H9 (cell line): Measurements from ENCODE around the gene CAB39L. TPM values are rescaled to one million over a fixed set of nuclear protein-coding genes. Genes with fewer than 3 reads are reported as not detected.

Experiments
- DNase-seq: peaks from one replicate; pipeline ENCODE4 v3.0.0-alpha.2; 2017
- H2AFZ ChIP-seq: one replicate; pipeline ENCODE4 v1.6.1; 2013; ENCODE audit warnings: mild to moderate bottlenecking, low read length, control low read depth, moderate library complexity
- H2AK5ac ChIP-seq: 2 replicates; pipeline ENCODE4 v1.6.1; 2013; ENCODE audit warnings: low read length, control low read depth, mixed read lengths; ENCODE audit not compliant: insufficient read length
- H2BK120ac ChIP-seq: one replicate; pipeline ENCODE4 v1.6.1; 2013; ENCODE audit warnings: low read depth, mild to moderate bottlenecking, low read length, control low read depth, inconsistent platforms; ENCODE audit not compliant: poor library complexity, severe bottlenecking
- H2BK12ac ChIP-seq: 2 replicates; pipeline ENCODE4 v1.6.1; 2013; ENCODE audit warnings: low read length, control low read depth, mixed read lengths, low read depth; ENCODE audit not compliant: insufficient read length
- H2BK15ac ChIP-seq: 2 replicates; pipeline ENCODE4 v1.6.1; 2013; ENCODE audit warnings: low read depth, low read length, control low read depth
- H2BK20ac ChIP-seq: one replicate; pipeline ENCODE4 v1.6.1; 2013; ENCODE audit warnings: low read depth, mild to moderate bottlenecking, low read length, control low read depth, inconsistent platforms; ENCODE audit not compliant: poor library complexity, severe bottlenecking
- H2BK5ac ChIP-seq: 2 replicates; pipeline ENCODE4 v1.6.1; 2013; ENCODE audit warnings: low read length, control low read depth, mixed read lengths; ENCODE audit not compliant: insufficient read length
- H3K14ac ChIP-seq: 2 replicates; pipeline ENCODE4 v1.6.1; 2013; ENCODE audit warnings: low read length, control low read depth; ENCODE audit not compliant: insufficient read depth
- H3K18ac ChIP-seq: 2 replicates; pipeline ENCODE4 v1.6.1; 2013; ENCODE audit warnings: low read depth, mild to moderate bottlenecking, mixed read lengths, low read length, control low read depth; ENCODE audit not compliant: insufficient read length
- H3K23ac ChIP-seq: 2 replicates; pipeline ENCODE4 v1.6.1; 2013; ENCODE audit warnings: low read length, control low read depth, mixed read lengths, low read depth; ENCODE audit not compliant: insufficient read length
- H3K23me2 ChIP-seq: 2 replicates; pipeline ENCODE4 v1.6.1; 2013; ENCODE audit warnings: low read depth, mild to moderate bottlenecking, mixed read lengths, low read length, control low read depth; ENCODE audit not compliant: insufficient read length, poor library complexity, severe bottlenecking
- H3K27ac ChIP-seq: 2 replicates; pipeline ENCODE4 v1.5.1; 2013; ENCODE audit warnings: low read length, control low read depth, mixed read lengths, low read depth; ENCODE audit not compliant: insufficient read length
- H3K27me3 ChIP-seq: 2 replicates; pipeline ENCODE4 v1.6.1; 2013; ENCODE audit warnings: low read length, control low read depth, inconsistent platforms; ENCODE audit not compliant: insufficient read depth
- H3K4ac ChIP-seq: 2 replicates; pipeline ENCODE4 v1.6.1; 2013; ENCODE audit warnings: low read depth, mild to moderate bottlenecking, control low read depth, inconsistent platforms, low read length, moderate library complexity
- H3K4me1 ChIP-seq: 2 replicates; pipeline ENCODE4 v1.6.1; 2013; ENCODE audit warnings: low read length, control low read depth, inconsistent platforms; ENCODE audit not compliant: insufficient read depth
- H3K4me2 ChIP-seq: 2 replicates; pipeline ENCODE4 v1.6.1; 2013; ENCODE audit warnings: low read length, control low read depth, mixed read lengths; ENCODE audit not compliant: insufficient read length, insufficient read depth
- H3K56ac ChIP-seq: 2 replicates; pipeline ENCODE4 v1.6.1; 2013; ENCODE audit warnings: low read depth, mild to moderate bottlenecking, mixed read lengths, low read length, control low read depth; ENCODE audit not compliant: insufficient read length
- H3K79me1 ChIP-seq: 2 replicates; pipeline ENCODE4 v1.6.1; 2013; ENCODE audit warnings: low read depth, mild to moderate bottlenecking, moderate library complexity, low read length, control low read depth, inconsistent platforms; ENCODE audit not compliant: insufficient read depth, poor library complexity, severe bottlenecking
- H3K79me2 ChIP-seq: 2 replicates; pipeline ENCODE4 v1.6.1; 2013; ENCODE audit warnings: low read length, control low read depth, inconsistent platforms; ENCODE audit not compliant: insufficient read depth
- H3K9ac ChIP-seq: 2 replicates; pipeline ENCODE4 v1.6.1; 2013; ENCODE audit warnings: low read length, control low read depth, mixed read lengths; ENCODE audit not compliant: insufficient read length; ENCODE audit errors: extremely low read depth
- H3K9me3 ChIP-seq: one replicate; pipeline ENCODE4 v1.6.1; 2013; ENCODE audit warnings: low read depth, low read length, inconsistent platforms; ENCODE audit not compliant: control insufficient read depth
- H3T11ph ChIP-seq: one replicate; pipeline ENCODE4 v1.6.1; 2013; ENCODE audit warnings: mild to moderate bottlenecking, low read length, control low read depth, inconsistent platforms
- H4K20me1 ChIP-seq: one replicate; pipeline ENCODE4 v1.6.1; 2013; ENCODE audit not compliant: control insufficient read depth, insufficient read length, insufficient read depth
- H4K5ac ChIP-seq: 2 replicates; pipeline ENCODE4 v1.6.1; 2013; ENCODE audit warnings: low read depth, mild to moderate bottlenecking, mixed read lengths, low read length, control low read depth; ENCODE audit not compliant: insufficient read length
- H4K8ac ChIP-seq: replicated peaks from 2 replicates; pipeline ENCODE4 v1.6.1; 2013; ENCODE audit warnings: low read length, control low read depth, mixed read lengths, low read depth; ENCODE audit not compliant: insufficient read length
- H4K91ac ChIP-seq: 2 replicates; pipeline ENCODE4 v1.6.1; 2013; ENCODE audit warnings: low read depth, mild to moderate bottlenecking, moderate library complexity, mixed read lengths, low read length, control low read depth; ENCODE audit not compliant: insufficient read length
- H3K27ac Mint-ChIP-seq, 3 experiments: 2 replicates in 2 of 3; 3 replicates in 1 of 3; pipeline ENCODE4 v1.8.0; 2020 to 2021; ENCODE audit warnings: mixed read lengths in 3 of 3, mild to moderate bottlenecking in 1 of 3, moderate library complexity in 1 of 3
- H3K27me3 Mint-ChIP-seq: 2 replicates; pipeline ENCODE4 v1.8.0; 2021; ENCODE audit warnings: low read depth, mild to moderate bottlenecking, moderate library complexity, mixed read lengths
- H3K36me3 Mint-ChIP-seq, 3 experiments: 2 replicates in 2 of 3; 3 replicates in 1 of 3; pipeline ENCODE4 v1.8.0; 2020 to 2021; ENCODE audit warnings: low read depth in 3 of 3, mixed read lengths in 3 of 3; ENCODE audit not compliant: insufficient read depth in 1 of 3
- H3K4me1 Mint-ChIP-seq, 2 experiments: 2 replicates each; pipeline ENCODE4 v1.8.0; 2020; ENCODE audit warnings: mixed read lengths in 2 of 2
- H3K4me3 Mint-ChIP-seq, 2 experiments: 2 replicates in 1 of 2; 3 replicates in 1 of 2; pipeline ENCODE4 v1.8.0; 2020 to 2021; ENCODE audit warnings: mild to moderate bottlenecking in 2 of 2, mixed read lengths in 2 of 2, moderate library complexity in 1 of 2
- H3K9me3 Mint-ChIP-seq, 2 experiments: 2 replicates in 1 of 2; 3 replicates in 1 of 2; pipeline ENCODE4 v1.8.0; 2020; ENCODE audit warnings: mild to moderate bottlenecking in 2 of 2, mixed read lengths in 2 of 2, moderate library complexity in 1 of 2
- WGBS: extraction: QIAGEN DNeasy Blood & Tissue Kit; methylation state at CpG from one replicate; pipeline ENCODE4 v1.1.7; 2013; ENCODE audit warnings: missing lambda C conversion rate, low lambda C conversion rate, mixed read lengths; ENCODE audit not compliant: insufficient read length; ENCODE audit errors: extremely low coverage; 5-methylcytosine and 5-hydroxymethylcytosine counted together
- total RNA-seq: library from RNA; stranded (reverse); gene quantifications from 2 replicates; pipeline ENCODE4 v1.2.1, GENCODE V29; 2021
- TF ChIP-seq, protein P1 (sequence below): fragments of 200-600 bp; sonication (generic); conservative IDR thresholded peaks from 3 replicates; pipeline ENCODE4 v1.8.0; 2021; ENCODE audit warnings: antibody characterized with exemption, mild to moderate bottlenecking

The CAB39L gene
- total RNA-seq, 1 experiment from 2014 or later = 6.0 TPM

- no peak overlapping the region for H2BK120ac ChIP-seq
- no peak overlapping the region for H2BK12ac ChIP-seq
- H4K8ac ChIP-seq = no peak overlapping the region
- no peaks in the 10 kb centered on the region; the same call in 1 of the 2 replicates for H3K27me3 ChIP-seq
- no peak overlapping the region for H3K27ac ChIP-seq
- H3K56ac ChIP-seq = no peak overlapping the region
- no peaks in the 10 kb centered on the region for H3K4me1 ChIP-seq
- no peaks in the 10 kb centered on the region for H4K20me1 ChIP-seq
- H3K23ac ChIP-seq = no peak overlapping the region
- no peaks in the 10 kb centered on the region for H3K9me3 ChIP-seq
- no CpG with 5 or more reads among the region's 4 CpGs for WGBS
- no peak overlapping the region for H2BK15ac ChIP-seq
- Mint-ChIP-seq H3K27me3 (no peaks in the 10 kb centered on the region), H3K4me3 (no peak overlapping the region), H3K36me3 (no peaks in the 10 kb centered on the region), H3K9me3 (no peaks in the 10 kb centered on the region), H3K4me1 (no peaks in the 10 kb centered on the region), H3K27ac (no peak overlapping the region)
- H2BK5ac ChIP-seq = no peak overlapping the region
- H2BK20ac ChIP-seq = no peak overlapping the region
- DNase-seq = no peak
- H2AFZ ChIP-seq = no peak overlapping the region
- no peaks in the 10 kb centered on the region for H3K79me2 ChIP-seq
- H3K14ac ChIP-seq = no peak overlapping the region
- H4K91ac ChIP-seq = no peak overlapping the region
- H3T11ph ChIP-seq = no peak overlapping the region
- H3K18ac ChIP-seq = no peak overlapping the region
- no peaks in the 10 kb centered on the region for H3K79me1 ChIP-seq
- H3K9ac ChIP-seq = no peak overlapping the region
- H3K4me2 ChIP-seq = no peak overlapping the region
- H2AK5ac ChIP-seq = no peak overlapping the region
- no peak overlapping the region for H3K4ac ChIP-seq
- H3K23me2 ChIP-seq = no peaks in the 10 kb centered on the region
- TF ChIP-seq, protein P1, sequence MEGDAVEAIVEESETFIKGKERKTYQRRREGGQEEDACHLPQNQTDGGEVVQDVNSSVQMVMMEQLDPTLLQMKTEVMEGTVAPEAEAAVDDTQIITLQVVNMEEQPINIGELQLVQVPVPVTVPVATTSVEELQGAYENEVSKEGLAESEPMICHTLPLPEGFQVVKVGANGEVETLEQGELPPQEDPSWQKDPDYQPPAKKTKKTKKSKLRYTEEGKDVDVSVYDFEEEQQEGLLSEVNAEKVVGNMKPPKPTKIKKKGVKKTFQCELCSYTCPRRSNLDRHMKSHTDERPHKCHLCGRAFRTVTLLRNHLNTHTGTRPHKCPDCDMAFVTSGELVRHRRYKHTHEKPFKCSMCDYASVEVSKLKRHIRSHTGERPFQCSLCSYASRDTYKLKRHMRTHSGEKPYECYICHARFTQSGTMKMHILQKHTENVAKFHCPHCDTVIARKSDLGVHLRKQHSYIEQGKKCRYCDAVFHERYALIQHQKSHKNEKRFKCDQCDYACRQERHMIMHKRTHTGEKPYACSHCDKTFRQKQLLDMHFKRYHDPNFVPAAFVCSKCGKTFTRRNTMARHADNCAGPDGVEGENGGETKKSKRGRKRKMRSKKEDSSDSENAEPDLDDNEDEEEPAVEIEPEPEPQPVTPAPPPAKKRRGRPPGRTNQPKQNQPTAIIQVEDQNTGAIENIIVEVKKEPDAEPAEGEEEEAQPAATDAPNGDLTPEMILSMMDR = no peak
- H4K5ac ChIP-seq = no peak overlapping the region
These were observed 107.2 kb downstream of the CAB39L start for GRCh38 chr13:49336655-49337054.
